Liver (tissue), 9 donors: Measurements from ENCODE around the gene FAM184A. TPM values are rescaled to one million over a fixed set of nuclear protein-coding genes. Genes with fewer than 3 reads are reported as not detected.

Experiments used
- DNase-seq: peaks from one replicate; pipeline ENCODE4 v3.0.0-alpha.2; 2017; ENCODE audit warnings: low spot score
- H3K27ac ChIP-seq, 2 donors: one replicate each; pipeline ENCODE4 v1.7.0; 2013; ENCODE audit warnings: inconsistent platforms in 2 of 2, low read length in 2 of 2, control low read depth in 1 of 2, low read depth in 1 of 2, mild to moderate bottlenecking in 1 of 2
- H3K27me3 ChIP-seq, 4 donors: one replicate each; pipeline versions ENCODE4 v1.6.1 to v1.7.0; 2013; ENCODE audit warnings: low read length in 3 of 4, inconsistent platforms in 1 of 4, mild to moderate bottlenecking in 1 of 4, moderate library complexity in 1 of 4; ENCODE audit not compliant: control insufficient read depth in 4 of 4, insufficient read depth in 4 of 4
- H3K36me3 ChIP-seq, 4 donors: one replicate each; pipeline versions ENCODE4 v1.6.1 to v1.7.0; 2013; ENCODE audit warnings: low read length in 3 of 4, mild to moderate bottlenecking in 3 of 4, low read depth in 1 of 4, moderate library complexity in 1 of 4; ENCODE audit not compliant: control insufficient read depth in 4 of 4, insufficient read depth in 3 of 4
- H3K4me1 ChIP-seq, 4 donors: one replicate each; pipeline versions ENCODE4 v1.6.1 to v1.7.0; 2013; ENCODE audit warnings: low read length in 3 of 4, mild to moderate bottlenecking in 3 of 4, moderate library complexity in 1 of 4; ENCODE audit not compliant: control insufficient read depth in 4 of 4, insufficient read depth in 4 of 4
- H3K4me3 ChIP-seq, 3 donors: one replicate each; pipeline versions ENCODE4 v1.6.1 to v1.7.0; 2013; ENCODE audit warnings: low read length in 3 of 3, control low read depth in 1 of 3, low read depth in 1 of 3, mild to moderate bottlenecking in 1 of 3
- H3K9ac ChIP-seq, 2 donors: one replicate each; pipeline ENCODE4 v1.7.0; 2013; ENCODE audit warnings: low read length in 2 of 2, mild to moderate bottlenecking in 2 of 2, moderate library complexity in 2 of 2, control low read depth in 1 of 2, low read depth in 1 of 2
- H3K9me3 ChIP-seq, 4 donors: one replicate each; pipeline versions ENCODE4 v1.6.1 to v1.7.0; 2013; ENCODE audit warnings: low read length in 3 of 4; ENCODE audit not compliant: control insufficient read depth in 4 of 4
- EGR1 ChIP-seq, 2 donors: IDR thresholded peaks; 2 replicates each; pipeline ENCODE4 v1.6.1; 2016 to 2018; ENCODE audit warnings: antibody characterized with exemption in 2 of 2, low read depth in 2 of 2
- FOXA1 ChIP-seq: IDR thresholded peaks from 2 replicates; pipeline ENCODE4 v1.6.1; 2016; ENCODE audit warnings: antibody characterized with exemption
- FOXA2 ChIP-seq: IDR thresholded peaks from 2 replicates; pipeline ENCODE4 v1.6.1; 2016; ENCODE audit warnings: antibody characterized with exemption
- GABPA ChIP-seq, 2 donors: IDR thresholded peaks in 1 of 2; conservative IDR thresholded peaks in 1 of 2; 2 replicates each; pipeline ENCODE4 v1.6.1; 2016; ENCODE audit warnings: antibody characterized with exemption in 2 of 2, mild to moderate bottlenecking in 1 of 2, moderate library complexity in 1 of 2
- HNF4A ChIP-seq, 2 donors: conservative IDR thresholded peaks; 2 replicates each; pipeline ENCODE4 v1.6.1; 2016; ENCODE audit warnings: antibody characterized with exemption in 2 of 2, mild to moderate bottlenecking in 2 of 2
- HNF4G ChIP-seq: IDR thresholded peaks from 2 replicates; pipeline ENCODE4 v1.6.1; 2016; ENCODE audit warnings: antibody characterized with exemption
- JUND ChIP-seq, 2 donors: IDR thresholded peaks; 2 replicates each; pipeline ENCODE4 v1.6.1; 2016; ENCODE audit warnings: antibody characterized with exemption in 2 of 2
- NR2F2 ChIP-seq: IDR thresholded peaks from 2 replicates; pipeline ENCODE4 v1.6.1; 2016; ENCODE audit warnings: antibody characterized with exemption
- RAD21 ChIP-seq, 2 donors: IDR thresholded peaks; 2 replicates each; pipeline ENCODE4 v1.6.1; 2016; ENCODE audit warnings: antibody characterized with exemption in 2 of 2, mild to moderate bottlenecking in 2 of 2
- RXRA ChIP-seq, 2 donors: IDR thresholded peaks; 2 replicates each; pipeline ENCODE4 v1.6.1; 2017 to 2018; ENCODE audit warnings: antibody characterized with exemption in 2 of 2, mild to moderate bottlenecking in 1 of 2
- SP1 ChIP-seq: IDR thresholded peaks from 2 replicates; pipeline ENCODE4 v1.6.1; 2018; ENCODE audit warnings: antibody characterized with exemption, mild to moderate bottlenecking
- TAF1 ChIP-seq: conservative IDR thresholded peaks from 2 replicates; pipeline ENCODE4 v1.6.1; 2016; ENCODE audit warnings: antibody characterized with exemption, mild to moderate bottlenecking
- YY1 ChIP-seq: IDR thresholded peaks from 2 replicates; pipeline ENCODE4 v1.6.1; 2016; ENCODE audit warnings: antibody characterized with exemption, mild to moderate bottlenecking
- WGBS: extraction: QIAGEN DNeasy Blood & Tissue Kit; methylation state at CpG from one replicate; pipeline ENCODE4 v1.1.7; 2013; 5-methylcytosine and 5-hydroxymethylcytosine counted together
- polyA plus RNA-seq, 2 donors: library from polyadenylated mRNA; stranded (reverse) in 1 of 2; unstranded in 1 of 2; fragments of 200-250 nt in 1 of 2; fragments of >200 nt in 1 of 2; fragmentation: Nextera tagmentation in 1 of 2; extraction: Ambion mirVana in 1 of 2; gene quantifications; one replicate each; pipeline versions ENCODE4 v1.2.1 to v1.2.3, GENCODE V29; 2013 to 2015
- total RNA-seq, 2 donors: library from RNA; depleted of rRNA; stranded (reverse); fragments of >200 nt; gene quantifications; one replicate each; pipeline ENCODE4 v1.2.3, GENCODE V29; 2014
- TF ChIP-seq, protein P1 (sequence below): fragments of 150-350 bp; IDR thresholded peaks from 2 replicates; pipeline ENCODE4 v1.5.1; 2017; ENCODE audit warnings: improper control_type of control experiment, low read depth, low read length; ENCODE audit not compliant: missing input control
- TF ChIP-seq, protein P2 (sequence below): IDR thresholded peaks from 2 replicates; pipeline ENCODE4 v1.6.1; 2016; ENCODE audit warnings: antibody characterized with exemption
- TF ChIP-seq, protein P3 (sequence below): IDR thresholded peaks from 2 replicates; pipeline ENCODE4 v1.6.1; 2016; ENCODE audit warnings: antibody characterized with exemption, mild to moderate bottlenecking
- TF ChIP-seq, protein P4 (sequence below): IDR thresholded peaks from 2 replicates; pipeline ENCODE4 v1.6.1; 2016; ENCODE audit warnings: antibody characterized with exemption
- TF ChIP-seq, protein P5 (sequence below): IDR thresholded peaks from 2 replicates; pipeline ENCODE4 v1.6.1; 2016; ENCODE audit warnings: antibody characterized with exemption
- donor health status: healthy.
- donor health status: healthy.
- donor health status: healthy.
- donor health status: healthy.
- donor health status: healthy.

Gene FAM184A
- total and polyA plus RNA-seq, 4 donors: 1.0 to 7.4 (median 4.0) TPM

GRCh38 chr6:119105282-119105681 lies 26.8 kb upstream of the FAM184A start:
- H3K27me3 ChIP-seq: no peaks in the 10 kb centered on the region
- H3K36me3 ChIP-seq: no peaks in the 10 kb centered on the region
- H3K9me3 ChIP-seq: no peaks in the 10 kb centered on the region
- 68% methylated on average over 5 of the region's 5 CpGs for WGBS
- H3K4me1 ChIP-seq: no peaks in the 10 kb centered on the region
- no peak overlapping the region for H3K27ac ChIP-seq
- H3K4me3 ChIP-seq: no peak overlapping the region
- no peak overlapping the region for H3K9ac ChIP-seq
- TF ChIP-seq HNF4G (no peak), FOXA2 (no peak), YY1 (no peak), JUND (IDR thresholded peaks at IDR 0.05) (no peak), GABPA (IDR thresholded peaks at IDR 0.05 in 1 of 2, conservative IDR thresholded peaks at IDR 0.05 in 1 of 2) (no peak), TAF1 (no peak), FOXA1 (no peak), RAD21 (IDR thresholded peaks at IDR 0.05) (no peak), EGR1 (IDR thresholded peaks at IDR 0.05; ENCODE audit: low read depth in 2 of 2) (no peak), HNF4A (conservative IDR thresholded peaks at IDR 0.05) (no peak), SP1 (no peak), RXRA (IDR thresholded peaks at IDR 0.05) (no peak), NR2F2 (no peak)
- TF ChIP-seq, protein P1, sequence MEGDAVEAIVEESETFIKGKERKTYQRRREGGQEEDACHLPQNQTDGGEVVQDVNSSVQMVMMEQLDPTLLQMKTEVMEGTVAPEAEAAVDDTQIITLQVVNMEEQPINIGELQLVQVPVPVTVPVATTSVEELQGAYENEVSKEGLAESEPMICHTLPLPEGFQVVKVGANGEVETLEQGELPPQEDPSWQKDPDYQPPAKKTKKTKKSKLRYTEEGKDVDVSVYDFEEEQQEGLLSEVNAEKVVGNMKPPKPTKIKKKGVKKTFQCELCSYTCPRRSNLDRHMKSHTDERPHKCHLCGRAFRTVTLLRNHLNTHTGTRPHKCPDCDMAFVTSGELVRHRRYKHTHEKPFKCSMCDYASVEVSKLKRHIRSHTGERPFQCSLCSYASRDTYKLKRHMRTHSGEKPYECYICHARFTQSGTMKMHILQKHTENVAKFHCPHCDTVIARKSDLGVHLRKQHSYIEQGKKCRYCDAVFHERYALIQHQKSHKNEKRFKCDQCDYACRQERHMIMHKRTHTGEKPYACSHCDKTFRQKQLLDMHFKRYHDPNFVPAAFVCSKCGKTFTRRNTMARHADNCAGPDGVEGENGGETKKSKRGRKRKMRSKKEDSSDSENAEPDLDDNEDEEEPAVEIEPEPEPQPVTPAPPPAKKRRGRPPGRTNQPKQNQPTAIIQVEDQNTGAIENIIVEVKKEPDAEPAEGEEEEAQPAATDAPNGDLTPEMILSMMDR: no peak
- TF ChIP-seq, protein P2, sequence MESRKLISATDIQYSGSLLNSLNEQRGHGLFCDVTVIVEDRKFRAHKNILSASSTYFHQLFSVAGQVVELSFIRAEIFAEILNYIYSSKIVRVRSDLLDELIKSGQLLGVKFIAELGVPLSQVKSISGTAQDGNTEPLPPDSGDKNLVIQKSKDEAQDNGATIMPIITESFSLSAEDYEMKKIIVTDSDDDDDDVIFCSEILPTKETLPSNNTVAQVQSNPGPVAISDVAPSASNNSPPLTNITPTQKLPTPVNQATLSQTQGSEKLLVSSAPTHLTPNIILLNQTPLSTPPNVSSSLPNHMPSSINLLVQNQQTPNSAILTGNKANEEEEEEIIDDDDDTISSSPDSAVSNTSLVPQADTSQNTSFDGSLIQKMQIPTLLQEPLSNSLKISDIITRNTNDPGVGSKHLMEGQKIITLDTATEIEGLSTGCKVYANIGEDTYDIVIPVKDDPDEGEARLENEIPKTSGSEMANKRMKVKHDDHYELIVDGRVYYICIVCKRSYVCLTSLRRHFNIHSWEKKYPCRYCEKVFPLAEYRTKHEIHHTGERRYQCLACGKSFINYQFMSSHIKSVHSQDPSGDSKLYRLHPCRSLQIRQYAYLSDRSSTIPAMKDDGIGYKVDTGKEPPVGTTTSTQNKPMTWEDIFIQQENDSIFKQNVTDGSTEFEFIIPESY: no peak
- TF ChIP-seq, protein P3, sequence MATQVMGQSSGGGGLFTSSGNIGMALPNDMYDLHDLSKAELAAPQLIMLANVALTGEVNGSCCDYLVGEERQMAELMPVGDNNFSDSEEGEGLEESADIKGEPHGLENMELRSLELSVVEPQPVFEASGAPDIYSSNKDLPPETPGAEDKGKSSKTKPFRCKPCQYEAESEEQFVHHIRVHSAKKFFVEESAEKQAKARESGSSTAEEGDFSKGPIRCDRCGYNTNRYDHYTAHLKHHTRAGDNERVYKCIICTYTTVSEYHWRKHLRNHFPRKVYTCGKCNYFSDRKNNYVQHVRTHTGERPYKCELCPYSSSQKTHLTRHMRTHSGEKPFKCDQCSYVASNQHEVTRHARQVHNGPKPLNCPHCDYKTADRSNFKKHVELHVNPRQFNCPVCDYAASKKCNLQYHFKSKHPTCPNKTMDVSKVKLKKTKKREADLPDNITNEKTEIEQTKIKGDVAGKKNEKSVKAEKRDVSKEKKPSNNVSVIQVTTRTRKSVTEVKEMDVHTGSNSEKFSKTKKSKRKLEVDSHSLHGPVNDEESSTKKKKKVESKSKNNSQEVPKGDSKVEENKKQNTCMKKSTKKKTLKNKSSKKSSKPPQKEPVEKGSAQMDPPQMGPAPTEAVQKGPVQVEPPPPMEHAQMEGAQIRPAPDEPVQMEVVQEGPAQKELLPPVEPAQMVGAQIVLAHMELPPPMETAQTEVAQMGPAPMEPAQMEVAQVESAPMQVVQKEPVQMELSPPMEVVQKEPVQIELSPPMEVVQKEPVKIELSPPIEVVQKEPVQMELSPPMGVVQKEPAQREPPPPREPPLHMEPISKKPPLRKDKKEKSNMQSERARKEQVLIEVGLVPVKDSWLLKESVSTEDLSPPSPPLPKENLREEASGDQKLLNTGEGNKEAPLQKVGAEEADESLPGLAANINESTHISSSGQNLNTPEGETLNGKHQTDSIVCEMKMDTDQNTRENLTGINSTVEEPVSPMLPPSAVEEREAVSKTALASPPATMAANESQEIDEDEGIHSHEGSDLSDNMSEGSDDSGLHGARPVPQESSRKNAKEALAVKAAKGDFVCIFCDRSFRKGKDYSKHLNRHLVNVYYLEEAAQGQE: no peak
- TF ChIP-seq, protein P4, sequence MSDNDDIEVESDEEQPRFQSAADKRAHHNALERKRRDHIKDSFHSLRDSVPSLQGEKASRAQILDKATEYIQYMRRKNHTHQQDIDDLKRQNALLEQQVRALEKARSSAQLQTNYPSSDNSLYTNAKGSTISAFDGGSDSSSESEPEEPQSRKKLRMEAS: no peak
- TF ChIP-seq, protein P5, sequence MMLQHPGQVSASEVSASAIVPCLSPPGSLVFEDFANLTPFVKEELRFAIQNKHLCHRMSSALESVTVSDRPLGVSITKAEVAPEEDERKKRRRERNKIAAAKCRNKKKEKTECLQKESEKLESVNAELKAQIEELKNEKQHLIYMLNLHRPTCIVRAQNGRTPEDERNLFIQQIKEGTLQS: no peak
- no peak for DNase-seq
